OCI-LY1 (cell line): ENCODE measurements around the gene CEP44.
"Not testable (repeated sequence)": the region's sequence is repeated elsewhere in the genome, so short reads cannot be mapped to it uniquely, and the experiment has no call there.

Experiments
- H2AFZ ChIP-seq: fragments of 200-600 bp; sonication (generic), shearing (Covaris generic); 2 replicates; pipeline ENCODE4 v1.6.0; 2014; ENCODE audit warnings: antibody characterized with exemption, mild to moderate bottlenecking, low read length
- H3F3A ChIP-seq: fragments of 200-600 bp; sonication (generic), shearing (Covaris generic); 2 replicates; pipeline ENCODE4 v1.6.0; 2014; ENCODE audit warnings: mild to moderate bottlenecking, antibody characterized with exemption, low read length, moderate library complexity; ENCODE audit not compliant: insufficient read depth
- H3K27ac ChIP-seq: fragments of 200-600 bp; sonication (generic); 2 replicates; pipeline ENCODE4 v1.5.1; 2014; ENCODE audit warnings: low read length, mixed run types, mild to moderate bottlenecking, low read depth; ENCODE audit not compliant: poor library complexity, severe bottlenecking
- H3K27me3 ChIP-seq: fragments of 200-600 bp; sonication (generic); 2 replicates; pipeline ENCODE4 v1.6.0; 2014; ENCODE audit warnings: antibody characterized with exemption, mild to moderate bottlenecking, low read length, moderate library complexity; ENCODE audit not compliant: insufficient read depth
- H3K36me3 ChIP-seq: fragments of 200-600 bp; sonication (generic); 2 replicates; pipeline ENCODE4 v1.6.1; 2014; ENCODE audit warnings: mild to moderate bottlenecking, antibody characterized with exemption, low read length, moderate library complexity, mixed read lengths; ENCODE audit not compliant: insufficient read depth
- H3K4me1 ChIP-seq: fragments of 200-600 bp; sonication (generic); 2 replicates; pipeline ENCODE4 v1.5.1; 2014; ENCODE audit warnings: mild to moderate bottlenecking, low read length, moderate library complexity; ENCODE audit not compliant: insufficient read depth, severe bottlenecking
- H3K4me2 ChIP-seq: fragments of 200-600 bp; sonication (generic), shearing (Covaris generic); 2 replicates; pipeline ENCODE4 v1.6.1; 2014; ENCODE audit warnings: low read length
- H3K4me3 ChIP-seq: fragments of 200-600 bp; sonication (generic); 2 replicates; pipeline ENCODE4 v1.5.1; 2014; ENCODE audit warnings: low read length, low read depth, mild to moderate bottlenecking, mixed read lengths; ENCODE audit not compliant: poor library complexity, severe bottlenecking
- H3K79me2 ChIP-seq: fragments of 200-600 bp; shearing (Covaris generic); 2 replicates; pipeline ENCODE4 v1.6.1; 2016; ENCODE audit warnings: mixed run types, low read length, mixed read lengths; ENCODE audit not compliant: insufficient read depth
- H3K9ac ChIP-seq: fragments of 200-600 bp; sonication (generic), shearing (Covaris generic); 2 replicates; pipeline ENCODE4 v1.6.1; 2014; ENCODE audit warnings: mild to moderate bottlenecking, low read length, mixed read lengths
- H3K9me2 ChIP-seq: fragments of 200-600 bp; sonication (generic), shearing (Covaris generic); 2 replicates; pipeline ENCODE4 v1.6.1; 2014; ENCODE audit warnings: low read depth, mild to moderate bottlenecking, low read length, mixed read lengths
- H3K9me3 ChIP-seq: fragments of 200-600 bp; shearing (Covaris generic); 2 replicates; pipeline ENCODE4 v1.6.1; 2014; ENCODE audit warnings: low read length, mixed read lengths
- H4K20me1 ChIP-seq: fragments of 200-600 bp; sonication (generic), shearing (Covaris generic); 2 replicates; pipeline ENCODE4 v1.6.0; 2016; ENCODE audit warnings: mild to moderate bottlenecking, low read length; ENCODE audit not compliant: insufficient read depth
- EZH2 ChIP-seq: fragments of 200-600 bp; sonication (generic), shearing (Covaris generic); IDR thresholded peaks from 2 replicates; pipeline ENCODE4 v1.8.0; 2017; ENCODE audit warnings: borderline replicate concordance, mixed run types, mild to moderate bottlenecking, antibody characterized with exemption, low read length, moderate library complexity, mixed read lengths
- TF ChIP-seq, protein P1 (sequence below): fragments of 200-600 bp; sonication (generic), shearing (Covaris generic); IDR thresholded peaks from 2 replicates; pipeline ENCODE4 v1.5.1; 2017; ENCODE audit warnings: mild to moderate bottlenecking, antibody characterized with exemption, low read length, moderate library complexity, mixed read lengths

The CEP44 gene

GRCh38 chr4:174377613-174378012 is 93.9 kb downstream of the CEP44 start:
- Histone ChIP-seq H2AFZ (no peak overlapping the region), H3K79me2 (no peaks in the 10 kb centered on the region), H3K9ac (no peak overlapping the region)

GRCh38 chr4:174378951-174379350 is 95.2 kb downstream of the CEP44 start:
- TF ChIP-seq, protein P1, sequence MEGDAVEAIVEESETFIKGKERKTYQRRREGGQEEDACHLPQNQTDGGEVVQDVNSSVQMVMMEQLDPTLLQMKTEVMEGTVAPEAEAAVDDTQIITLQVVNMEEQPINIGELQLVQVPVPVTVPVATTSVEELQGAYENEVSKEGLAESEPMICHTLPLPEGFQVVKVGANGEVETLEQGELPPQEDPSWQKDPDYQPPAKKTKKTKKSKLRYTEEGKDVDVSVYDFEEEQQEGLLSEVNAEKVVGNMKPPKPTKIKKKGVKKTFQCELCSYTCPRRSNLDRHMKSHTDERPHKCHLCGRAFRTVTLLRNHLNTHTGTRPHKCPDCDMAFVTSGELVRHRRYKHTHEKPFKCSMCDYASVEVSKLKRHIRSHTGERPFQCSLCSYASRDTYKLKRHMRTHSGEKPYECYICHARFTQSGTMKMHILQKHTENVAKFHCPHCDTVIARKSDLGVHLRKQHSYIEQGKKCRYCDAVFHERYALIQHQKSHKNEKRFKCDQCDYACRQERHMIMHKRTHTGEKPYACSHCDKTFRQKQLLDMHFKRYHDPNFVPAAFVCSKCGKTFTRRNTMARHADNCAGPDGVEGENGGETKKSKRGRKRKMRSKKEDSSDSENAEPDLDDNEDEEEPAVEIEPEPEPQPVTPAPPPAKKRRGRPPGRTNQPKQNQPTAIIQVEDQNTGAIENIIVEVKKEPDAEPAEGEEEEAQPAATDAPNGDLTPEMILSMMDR = no peak
- TF ChIP-seq EZH2 = no peak
- Histone ChIP-seq H3K4me3 (no peak overlapping the region), H3K9me3 (no peaks in the 10 kb centered on the region), H3K4me2 (no peak overlapping the region), H3F3A (no peaks in the 10 kb centered on the region), H3K27me3 (no peaks in the 10 kb centered on the region), H3K9me2 (no peaks in the 10 kb centered on the region), H3K4me1 (no peaks in the 10 kb centered on the region), H3K36me3 (no peaks in the 10 kb centered on the region), H3K27ac (no peak overlapping the region), H3K9ac (no peak overlapping the region), H3K79me2 (no peaks in the 10 kb centered on the region), H2AFZ (no peak overlapping the region), H4K20me1 (no peaks in the 10 kb centered on the region)

More at GRCh38 chr4:174377613-174378012, 93.9 kb downstream of the CEP44 start:
- Histone ChIP-seq H3K27ac (no peak overlapping the region), H3K4me3 (no peak overlapping the region), H3K4me1 (no peaks in the 10 kb centered on the region), H3K4me2 (no peak overlapping the region), H4K20me1 (no peaks in the 10 kb centered on the region), H3K9me2 (no peaks in the 10 kb centered on the region), H3K27me3 (no peaks in the 10 kb centered on the region), H3F3A (no peaks in the 10 kb centered on the region), H3K9me3 (no peaks in the 10 kb centered on the region), H3K36me3 (no peaks in the 10 kb centered on the region)
- TF ChIP-seq EZH2 = no peak
- TF ChIP-seq, protein P1 = no peak

DNA sequence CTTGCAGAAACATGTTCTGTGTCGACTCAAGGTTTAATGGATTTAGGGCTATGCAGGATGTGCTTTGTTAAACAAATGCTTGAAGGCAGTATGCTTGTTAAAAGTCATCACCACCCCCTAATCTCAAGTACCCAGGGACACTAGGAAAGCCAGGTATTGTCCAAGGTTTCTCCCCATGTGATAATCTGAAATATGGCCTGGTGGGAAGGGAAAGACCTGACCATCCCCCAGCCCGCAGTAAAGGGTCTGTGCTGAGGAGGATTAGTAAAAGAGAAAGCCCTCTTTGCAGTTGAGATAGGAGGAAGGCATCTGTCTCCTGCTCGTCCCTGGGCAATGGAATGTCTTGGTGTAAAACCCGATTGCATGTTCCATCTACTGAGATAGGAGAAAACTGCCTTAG is 96.5 kb downstream of the CEP44 start:
- not testable (repeated sequence) for H3K9me2 ChIP-seq, H3F3A ChIP-seq, H3K27me3 ChIP-seq, H3K4me3 ChIP-seq, H2AFZ ChIP-seq, H4K20me1 ChIP-seq, H3K9me3 ChIP-seq, H3K9ac ChIP-seq, H3K27ac ChIP-seq, H3K4me1 ChIP-seq, H3K36me3 ChIP-seq, H3K79me2 ChIP-seq, H3K4me2 ChIP-seq

DNA sequence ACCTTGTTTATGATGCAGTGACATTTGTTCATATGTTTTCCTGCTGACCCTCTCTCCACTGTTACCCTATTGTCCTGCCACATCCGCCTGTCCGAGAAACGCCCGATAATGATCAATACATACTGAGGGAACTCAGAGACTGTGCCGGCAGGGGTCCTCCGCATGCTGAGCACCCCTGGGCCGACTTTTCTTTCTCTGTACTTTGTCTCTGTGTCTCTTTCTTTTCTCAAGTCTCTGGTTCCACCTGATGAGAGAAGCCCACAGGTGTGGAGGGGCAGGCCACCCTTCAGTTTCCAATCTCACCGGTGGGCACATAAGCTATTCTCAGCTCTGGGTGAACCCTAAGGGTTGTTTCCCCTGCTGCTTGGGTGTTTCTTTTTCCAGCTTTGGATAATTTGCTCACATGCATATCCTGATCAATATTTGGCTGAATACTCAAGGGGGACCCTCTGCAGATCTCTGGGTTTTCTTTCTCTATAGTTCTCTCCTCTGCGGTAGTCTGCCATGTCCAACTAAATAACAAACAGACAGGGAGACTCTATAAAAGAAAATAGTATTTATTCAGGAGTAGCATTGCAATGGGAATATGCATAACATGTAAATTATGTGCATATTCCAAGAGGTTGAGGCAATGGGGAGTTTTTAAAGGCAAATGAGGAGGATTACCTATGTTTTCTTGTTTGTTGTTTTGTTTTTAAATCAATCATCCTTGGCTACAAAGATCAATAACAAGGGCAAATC is 97.2 kb downstream of the CEP44 start:
- H3K9me3 ChIP-seq = no peaks in the 10 kb centered on the region
- TF ChIP-seq, protein P1 = no peak
- TF ChIP-seq EZH2 = no peak
- H3K79me2 ChIP-seq = no peaks in the 10 kb centered on the region
- H3K4me1 ChIP-seq = no peaks in the 10 kb centered on the region
- no peaks in the 10 kb centered on the region for H4K20me1 ChIP-seq
- H3K9ac ChIP-seq = no peak overlapping the region
- H3K9me2 ChIP-seq = no peaks in the 10 kb centered on the region
- H3F3A ChIP-seq = no peaks in the 10 kb centered on the region
- no peaks in the 10 kb centered on the region for H3K27me3 ChIP-seq
- H3K36me3 ChIP-seq = no peaks in the 10 kb centered on the region
- no peak overlapping the region for H2AFZ ChIP-seq
- no peak overlapping the region for H3K27ac ChIP-seq
- no peak overlapping the region for H3K4me3 ChIP-seq
- no peak overlapping the region for H3K4me2 ChIP-seq
